ENCODE data around the gene H2AZ2.
A peak's percentile ranks its signal among the peaks of the same experiment; 100 is the strongest.
"Not testable (repeated sequence)": the region's sequence is repeated elsewhere in the genome, so short reads cannot be mapped to it uniquely, and the experiment has no call there.

The H2AZ2 gene

GRCh38 chr7:44814919-44815318 is 33.0 kb downstream of the H2AZ2 start:
- no peak for DNase-seq (ENCODE audit: low spot score)

- no peak for DNase-seq (ENCODE audit: low spot score)
These were observed 36.3 kb downstream of the H2AZ2 start for GRCh38 chr7:44811571-44811970.

GRCh38 chr7:44811093-44811492 is 36.8 kb downstream of the H2AZ2 start:
- DNase-seq (ENCODE audit: low spot score), result no peak

GRCh38 chr7:44808914-44809393 is 38.9 kb downstream of the H2AZ2 start:
- no peak for DNase-seq (ENCODE audit: low spot score)

GRCh38 chr7:44805950-44806349 is 41.9 kb downstream of the H2AZ2 start:
- DNase-seq (ENCODE audit: low spot score), result no peak

GRCh38 chr7:44803828-44804519 is 43.9 kb downstream of the H2AZ2 start:
- not testable (repeated sequence) for DNase-seq (ENCODE audit: low spot score)

GRCh38 chr7:44802418-44803025 is 45.4 kb downstream of the H2AZ2 start:
- DNase-seq (ENCODE audit: low spot score), result no peak

GRCh38 chr7:44801890-44802289 is 46.0 kb downstream of the H2AZ2 start:
- DNase-seq (ENCODE audit: low spot score), result no peak

GRCh38 chr7:44799939-44800338 is 47.9 kb downstream of the H2AZ2 start:
- no peak for DNase-seq (ENCODE audit: low spot score)

- no peak for DNase-seq (ENCODE audit: low spot score)
These were observed 49.1 kb downstream of the H2AZ2 start for GRCh38 chr7:44798649-44799305.

- peak; percentile 79 for DNase-seq (ENCODE audit: low spot score)
These were observed 50.3 kb downstream of the H2AZ2 start for GRCh38 chr7:44797329-44798258.

- peak; percentile 100 for DNase-seq (ENCODE audit: low spot score)
These were observed 51.2 kb downstream of the H2AZ2 start, which contains the start of gene PPIA for GRCh38 chr7:44796504-44797328. Gene PPIA (plus strand): TSS chr7:44796681. CDS start chr7:44796725, 44 bp downstream.

GRCh38 chr7:44796034-44796503 is 51.8 kb downstream of the H2AZ2 start:
- DNase-seq (ENCODE audit: low spot score), result no peak

- DNase-seq (ENCODE audit: low spot score), result no peak
These were observed 53.6 kb downstream of the H2AZ2 start for GRCh38 chr7:44794331-44794730.

- no peak for DNase-seq (ENCODE audit: low spot score)
These were observed 54.0 kb downstream of the H2AZ2 start for GRCh38 chr7:44793919-44794318.

- no peak for DNase-seq (ENCODE audit: low spot score)
These were observed 56.3 kb downstream of the H2AZ2 start for GRCh38 chr7:44791278-44792219.

- no peak for DNase-seq (ENCODE audit: low spot score)
These were observed 57.9 kb downstream of the H2AZ2 start for GRCh38 chr7:44789990-44790389.

GRCh38 chr7:44787762-44788161 is 60.1 kb downstream of the H2AZ2 start:
- no peak for DNase-seq (ENCODE audit: low spot score)

GRCh38 chr7:44787041-44787440 is 60.8 kb downstream of the H2AZ2 start:
- no peak for DNase-seq (ENCODE audit: low spot score)

GRCh38 chr7:44785218-44785617 is 62.7 kb downstream of the H2AZ2 start:
- not testable (repeated sequence) for DNase-seq (ENCODE audit: low spot score)
